Prostate gland (tissue), 2 donors: ENCODE measurements around the gene LYSMD1.

Source experiments
- CTCF ChIP-seq, 4 experiments: fragments of 200-600 bp in 2 of 4; fragments of 450-650 bp in 2 of 4; sonication (generic) in 2 of 4; IDR thresholded peaks; 1 replicate in 3 of 4; 2 replicates in 1 of 4; pipeline ENCODE4 v1.5.1; 2016 to 2019; ENCODE audit warnings: antibody characterized with exemption in 4 of 4, mild to moderate bottlenecking in 2 of 4, moderate library complexity in 2 of 4
- POLR2A ChIP-seq: fragments of 450-650 bp; IDR thresholded peaks from one replicate; pipeline ENCODE4 v1.6.1; 2016; ENCODE audit warnings: antibody characterized with exemption, mild to moderate bottlenecking
- POLR2AphosphoS5 ChIP-seq: sonication (generic); formaldehyde crosslinking; IDR thresholded peaks from one replicate; pipeline ENCODE4 v1.6.1; 2017; ENCODE audit warnings: antibody characterized with exemption

- TF ChIP-seq CTCF (IDR thresholded peaks at IDR 0.05), result no peak
- TF ChIP-seq POLR2AphosphoS5, result no peak
- no peak for TF ChIP-seq POLR2A
Observed at GRCh38 chr1:151166505-151166956, 829 bp upstream of the LYSMD1 start.
